ENCODE measurements around the gene NPAS2. TPM values are rescaled to one million over a fixed set of nuclear protein-coding genes. Genes with fewer than 3 reads are reported as not detected.

Gene NPAS2
- total RNA-seq, 3 donors from 2014 or later, result 6.2 to 42.3 (median 22.5) TPM

GRCh38 chr2:100940240-100940639 is 120.3 kb downstream of the NPAS2 start:
- no peaks in the 10 kb centered on the region for H3K9me3 ChIP-seq
- peak in 1 of 2 donors; percentile 15 for DNase-seq (ENCODE audit: low spot score in 2 of 2)
- no peaks in the 10 kb centered on the region for H3K36me3 ChIP-seq
- intact Hi-C loops (cut with DNase I; ENCODE audit: low total_unique reads), result no loop called here
- H3K27ac ChIP-seq, result no peak overlapping the region
- no peaks in the 10 kb centered on the region for H3K27me3 ChIP-seq
- H3K4me3 ChIP-seq, result no peak overlapping the region
- no peaks in the 10 kb centered on the region for H3K4me1 ChIP-seq
- TF ChIP-seq CTCF (IDR thresholded peaks at IDR 0.05), result no peak
- no peak for TF ChIP-seq POLR2A (IDR thresholded peaks at IDR 0.05)
- no peak for TF ChIP-seq POLR2AphosphoS5 (IDR thresholded peaks at IDR 0.05)

- Histone ChIP-seq H3K4me3 (no peak overlapping the region), H3K36me3 (no peaks in the 10 kb centered on the region), H3K27ac (no peak overlapping the region), H3K27me3 (no peaks in the 10 kb centered on the region), H3K9me3 (no peaks in the 10 kb centered on the region), H3K4me1 (no peaks in the 10 kb centered on the region)
- intact Hi-C loops (cut with DNase I; ENCODE audit: low total_unique reads), result no loop called here
- peak in 1 of 2 donors; percentile 34 for DNase-seq (ENCODE audit: low spot score in 2 of 2)
- TF ChIP-seq POLR2A (IDR thresholded peaks at IDR 0.05) (no peak), POLR2AphosphoS5 (IDR thresholded peaks at IDR 0.05) (no peak), CTCF (IDR thresholded peaks at IDR 0.05) (no peak)
These were observed 121.1 kb downstream of the NPAS2 start for GRCh38 chr2:100940766-100941645.

GRCh38 chr2:100941646-100942240 is 121.8 kb downstream of the NPAS2 start:
- Histone ChIP-seq H3K4me1 (no peaks in the 10 kb centered on the region), H3K27me3 (no peaks in the 10 kb centered on the region), H3K4me3 (no peak overlapping the region), H3K9me3 (no peaks in the 10 kb centered on the region), H3K27ac (no peak overlapping the region), H3K36me3 (no peaks in the 10 kb centered on the region)
- intact Hi-C loops (cut with DNase I; ENCODE audit: low total_unique reads), result no loop called here
- DNase-seq (ENCODE audit: low spot score in 2 of 2), result peak in 1 of 2 donors; percentile 22
- TF ChIP-seq POLR2A (IDR thresholded peaks at IDR 0.05), result no peak

- H3K9me3 ChIP-seq, result no peaks in the 10 kb centered on the region
- no peak overlapping the region for H3K27ac ChIP-seq
- no peaks in the 10 kb centered on the region for H3K36me3 ChIP-seq
- DNase-seq (ENCODE audit: low spot score in 2 of 2), result no peak
- H3K27me3 ChIP-seq, result no peaks in the 10 kb centered on the region
- intact Hi-C loops (cut with DNase I; ENCODE audit: low total_unique reads), result no loop called here
- TF ChIP-seq POLR2A (IDR thresholded peaks at IDR 0.05) (no peak), POLR2AphosphoS5 (IDR thresholded peaks at IDR 0.05) (no peak), CTCF (IDR thresholded peaks at IDR 0.05) (no peak)
- H3K4me1 ChIP-seq, result no peaks in the 10 kb centered on the region
- no peak overlapping the region for H3K4me3 ChIP-seq
These were observed 124.9 kb downstream of the NPAS2 start for GRCh38 chr2:100944617-100945432.

- no peaks in the 10 kb centered on the region for H3K4me1 ChIP-seq
- intact Hi-C loops (cut with DNase I; ENCODE audit: low total_unique reads), result no loop called here
- no peak overlapping the region for H3K4me3 ChIP-seq
- no peaks in the 10 kb centered on the region for H3K36me3 ChIP-seq
- no peak overlapping the region for H3K27ac ChIP-seq
- H3K27me3 ChIP-seq, result no peaks in the 10 kb centered on the region
- TF ChIP-seq POLR2A (IDR thresholded peaks at IDR 0.05) (no peak), POLR2AphosphoS5 (IDR thresholded peaks at IDR 0.05) (no peak), CTCF (IDR thresholded peaks at IDR 0.05) (no peak)
- H3K9me3 ChIP-seq, result no peaks in the 10 kb centered on the region
- no peak for DNase-seq (ENCODE audit: low spot score in 2 of 2)
These were observed 125.4 kb downstream of the NPAS2 start for GRCh38 chr2:100945433-100945740.

Measured in breast epithelium (tissue), 4 donors.